T-helper 2 cell treated with Interferon-gamma antibody and Interleukin-4, amounts not matched to agents 5 μg/mL and 100 μg/mL, for 36 hours (primary cell): ENCODE measurements around the gene GPR146.
"Not testable (repeated sequence)": the region's sequence is repeated elsewhere in the genome, so short reads cannot be mapped to it uniquely, and the experiment has no call there.

Experiments used
- DNase-seq: peaks from one replicate; pipeline ENCODE4 v3.0.0; 2021; ENCODE audit warnings: low spot score
- H3K27ac Mint-ChIP-seq: one replicate; pipeline ENCODE4 v1.8.0; 2021; ENCODE audit warnings: mild to moderate bottlenecking, mixed read lengths
- H3K27me3 Mint-ChIP-seq: one replicate; pipeline ENCODE4 v1.8.0; 2021; ENCODE audit warnings: low read depth, mixed read lengths
- H3K36me3 Mint-ChIP-seq: one replicate; pipeline ENCODE4 v1.8.0; 2021; ENCODE audit warnings: low read depth, mixed read lengths
- H3K4me1 Mint-ChIP-seq: one replicate; pipeline ENCODE4 v1.8.0; 2021; ENCODE audit warnings: low read depth, mixed read lengths
- H3K4me3 Mint-ChIP-seq: one replicate; pipeline ENCODE4 v1.8.0; 2022; ENCODE audit warnings: mild to moderate bottlenecking, moderate library complexity, mixed read lengths
- H3K9me3 Mint-ChIP-seq: one replicate; pipeline ENCODE4 v1.8.0; 2021; ENCODE audit warnings: mixed read lengths

The GPR146 gene

DNA sequence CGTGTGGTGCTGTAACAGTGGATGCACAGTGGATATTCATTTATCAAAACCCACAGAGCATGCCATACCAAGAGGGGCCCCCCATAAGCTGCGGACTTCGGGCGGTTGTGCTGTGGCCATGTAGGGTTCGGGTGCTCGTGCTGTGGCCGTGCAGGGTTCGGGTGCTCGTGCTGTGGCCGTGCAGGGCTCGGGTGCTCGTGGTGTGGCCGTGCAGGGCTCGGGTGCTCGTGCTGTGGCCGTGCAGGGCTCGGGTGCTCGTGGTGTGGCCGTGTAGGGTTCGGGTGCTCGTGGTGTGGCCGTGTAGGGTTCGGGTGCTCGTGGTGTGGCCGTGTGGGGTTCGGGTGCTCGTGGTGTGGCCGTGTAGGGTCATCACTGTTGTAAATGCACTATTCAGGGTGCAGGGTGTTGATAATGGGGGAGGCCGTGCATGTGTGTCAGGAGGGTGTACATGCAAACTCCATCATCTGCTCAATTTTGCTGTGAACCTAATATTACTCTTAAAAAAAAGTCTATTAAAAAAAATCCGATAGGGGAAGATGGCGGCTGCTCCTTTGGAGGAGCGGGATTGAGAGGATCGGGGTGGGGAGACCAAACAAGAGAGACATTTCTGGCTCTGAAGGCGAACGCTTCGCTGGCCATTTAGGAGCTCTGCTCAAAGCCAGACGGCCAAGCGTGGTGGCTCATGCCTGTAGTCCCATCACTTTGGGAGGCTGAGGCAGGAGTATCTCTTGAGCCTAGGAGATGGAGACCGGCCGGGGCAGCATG is 8.0 kb upstream of the GPR146 start:
- peaks cover 22% of the 10 kb centered on the region for H3K4me1 Mint-ChIP-seq
- not testable (repeated sequence) for H3K27me3 Mint-ChIP-seq

GRCh38 chr7:1040233-1040632 is 4.1 kb upstream of the GPR146 start:
- H3K9me3 Mint-ChIP-seq, H3K36me3 Mint-ChIP-seq, DNase-seq, H3K27ac Mint-ChIP-seq, H3K4me3 Mint-ChIP-seq, H3K27me3 Mint-ChIP-seq: not testable (repeated sequence)
- H3K4me1 Mint-ChIP-seq, result peaks cover 25% of the 10 kb centered on the region

More for the DNA sequence above, 8.0 kb upstream of the GPR146 start:
- H3K27ac Mint-ChIP-seq, H3K36me3 Mint-ChIP-seq, H3K4me3 Mint-ChIP-seq, DNase-seq, H3K9me3 Mint-ChIP-seq: not testable (repeated sequence)

DNA sequence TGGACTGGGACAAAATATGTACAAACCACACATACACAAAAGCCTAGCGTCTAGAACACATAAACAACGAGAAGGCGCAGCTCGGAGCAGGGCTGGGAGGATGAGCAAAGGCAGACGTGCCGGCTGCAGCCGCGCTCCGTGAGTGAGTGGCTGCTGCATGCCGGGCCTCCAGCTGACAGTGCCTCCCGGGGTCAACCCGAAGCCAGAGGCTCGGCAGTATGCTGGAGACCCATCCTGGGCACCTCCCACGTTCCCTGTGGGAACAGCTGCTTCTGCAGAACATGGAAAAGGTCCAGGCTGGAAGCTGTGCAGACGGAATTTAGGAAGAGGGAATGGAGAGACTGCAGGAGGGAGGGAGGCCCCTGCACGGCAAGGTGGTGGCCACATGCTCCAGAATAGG is 3.6 kb upstream of the GPR146 start:
- H3K27me3 Mint-ChIP-seq, result no peaks in the 10 kb centered on the region
- DNase-seq, result no peak
- H3K27ac Mint-ChIP-seq, result no peak overlapping the region
- peaks cover 30% of the 10 kb centered on the region for H3K4me1 Mint-ChIP-seq
- H3K36me3 Mint-ChIP-seq, result peaks cover 3% of the 10 kb centered on the region
- H3K4me3 Mint-ChIP-seq, result no peak overlapping the region
- H3K9me3 Mint-ChIP-seq, result no peaks in the 10 kb centered on the region

DNA sequence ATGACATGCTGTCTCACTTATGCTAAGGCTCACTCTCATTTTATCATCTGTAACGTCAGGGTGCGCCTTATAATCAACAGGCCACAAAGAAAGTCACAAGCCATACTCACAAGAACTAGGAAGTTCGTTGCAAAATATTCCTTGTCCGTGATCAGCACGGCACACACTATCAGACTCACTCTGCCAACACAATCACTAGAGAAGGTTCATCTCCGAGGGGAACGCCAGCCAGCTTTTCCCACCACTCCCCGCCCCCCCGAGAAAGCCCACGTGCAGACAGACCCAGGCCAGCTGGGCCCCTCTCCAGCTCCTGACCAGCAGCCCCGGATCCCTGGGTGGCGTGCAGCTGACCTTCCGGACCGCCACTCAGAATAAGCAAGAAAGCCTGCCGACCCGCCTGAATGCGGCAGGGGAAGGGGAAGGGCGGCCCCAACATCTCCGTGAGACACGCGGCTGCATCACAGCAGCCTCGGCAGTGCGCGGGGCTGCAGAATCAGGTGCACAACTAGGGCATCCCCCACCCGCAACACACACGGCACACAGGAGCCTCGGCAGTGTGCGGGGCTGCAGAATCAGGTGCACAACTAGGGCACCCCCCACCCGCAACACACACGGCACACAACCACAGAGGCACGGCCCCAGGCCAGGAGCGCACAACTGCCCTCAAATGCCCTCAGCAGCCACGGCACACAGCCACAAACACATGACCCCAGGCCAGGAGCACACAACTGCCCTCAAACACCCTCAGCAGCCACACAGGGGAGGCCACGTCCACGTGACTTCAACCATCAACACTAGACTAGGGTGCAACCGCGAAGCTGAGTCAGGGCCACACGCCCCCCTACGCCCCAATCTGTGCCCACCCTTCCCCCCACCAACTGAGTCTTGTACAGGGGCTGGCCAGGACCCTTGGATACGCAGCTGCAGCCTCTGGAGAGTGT is 2.5 kb upstream of the GPR146 start:
- no peak overlapping the region for H3K27ac Mint-ChIP-seq
- H3K4me3 Mint-ChIP-seq, result no peak overlapping the region
- H3K36me3 Mint-ChIP-seq, result peaks cover 4% of the 10 kb centered on the region
- H3K9me3 Mint-ChIP-seq, result no peaks in the 10 kb centered on the region
- H3K27me3 Mint-ChIP-seq, result no peaks in the 10 kb centered on the region
- H3K4me1 Mint-ChIP-seq, result peaks cover 41% of the 10 kb centered on the region
- DNase-seq, result no peak

- peaks cover 47% of the 10 kb centered on the region for H3K4me1 Mint-ChIP-seq
- no peaks in the 10 kb centered on the region for H3K9me3 Mint-ChIP-seq
- DNase-seq, result no peak
- H3K36me3 Mint-ChIP-seq, result peaks cover 4% of the 10 kb centered on the region
- no peaks in the 10 kb centered on the region for H3K27me3 Mint-ChIP-seq
- no peak overlapping the region for H3K27ac Mint-ChIP-seq
- H3K4me3 Mint-ChIP-seq, result no peak overlapping the region
Observed at GRCh38 chr7:1042492-1042833, 1.9 kb upstream of the GPR146 start.

DNA sequence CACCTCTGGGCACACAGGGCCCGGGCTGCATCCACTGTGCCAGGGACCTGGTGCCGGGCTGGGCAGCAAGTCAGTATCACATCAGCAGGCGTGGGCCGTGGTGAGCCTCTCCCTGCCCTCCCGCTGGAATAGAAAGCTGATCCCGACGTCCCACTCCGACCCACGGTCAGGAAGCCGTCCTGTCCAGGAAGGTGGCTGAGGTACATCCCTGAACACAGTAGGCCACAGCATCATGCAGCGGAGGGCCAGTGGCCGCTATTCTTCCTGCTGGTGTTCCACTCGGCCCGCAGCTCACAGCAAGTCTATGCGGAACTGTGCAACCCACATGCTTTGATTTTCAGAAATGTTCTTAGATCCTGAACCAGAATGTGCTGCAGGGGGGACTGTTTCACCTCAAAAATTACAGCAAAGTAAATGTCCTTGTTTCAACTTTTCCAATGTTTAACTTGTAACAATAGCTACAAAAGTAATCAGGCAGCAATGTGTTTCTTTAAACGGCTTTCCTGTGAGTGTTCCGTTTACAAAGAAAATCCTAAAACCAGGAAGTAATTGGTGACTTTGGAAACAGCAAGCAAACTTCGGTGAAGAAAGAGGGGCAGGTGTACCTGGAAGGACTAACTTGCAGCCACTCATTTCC is 676 bp upstream of the GPR146 start:
- Mint-ChIP-seq H3K4me1 (peaks cover 58% of the 10 kb centered on the region), H3K27ac (peak overlapping the region; percentile 77), H3K9me3 (no peaks in the 10 kb centered on the region), H3K4me3 (peak overlapping the region; percentile 76), H3K36me3 (peaks cover 4% of the 10 kb centered on the region), H3K27me3 (no peaks in the 10 kb centered on the region)
- DNase-seq, result no peak

DNA sequence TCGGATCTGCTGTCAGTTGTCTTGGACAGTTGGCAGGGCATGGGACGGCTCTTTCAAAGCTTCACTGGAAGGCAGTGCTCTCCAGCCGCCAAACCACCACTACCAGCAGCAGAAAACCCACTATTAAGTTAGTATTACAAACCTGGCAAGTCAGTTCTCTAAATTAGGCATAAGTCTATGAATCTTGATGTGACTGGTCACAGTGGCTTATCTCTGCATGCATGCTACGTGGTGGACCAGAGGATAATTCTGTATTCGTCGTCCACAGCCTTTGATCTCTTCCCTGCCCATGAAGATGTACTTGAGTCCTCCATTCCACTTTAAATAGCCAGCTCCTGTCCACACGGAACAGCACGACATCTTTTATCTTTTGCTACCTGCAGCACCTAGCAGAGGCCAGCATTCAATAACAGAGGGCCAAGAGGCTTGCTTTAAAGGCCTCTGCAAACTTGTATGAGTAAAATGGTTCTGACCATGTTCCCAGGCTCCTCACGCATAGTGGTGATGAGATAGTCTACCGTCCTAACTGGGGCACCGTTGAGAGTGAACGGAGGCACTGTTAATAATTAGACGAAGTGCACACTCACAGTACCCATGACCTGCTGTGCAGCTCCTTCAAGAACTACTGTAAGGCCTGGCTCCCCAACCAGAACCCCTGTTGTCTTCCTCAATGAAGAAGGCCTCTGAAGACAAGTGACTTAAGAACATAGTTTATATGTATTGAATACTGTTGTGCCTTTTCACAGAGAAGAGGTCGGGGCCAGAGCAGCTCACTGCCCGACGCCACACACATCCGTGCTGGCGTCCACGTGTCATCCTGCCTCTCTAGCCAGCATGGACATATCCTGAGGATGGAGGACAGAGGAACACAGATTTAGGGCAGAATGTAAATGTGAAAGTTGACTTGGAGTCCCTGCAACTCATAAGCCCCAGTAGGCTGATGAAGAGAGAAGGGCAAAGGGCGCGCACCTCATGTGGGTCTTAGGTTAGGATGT is 1.0 kb downstream of the GPR146 start:
- Mint-ChIP-seq H3K27me3 (no peaks in the 10 kb centered on the region), H3K4me1 (peaks cover 70% of the 10 kb centered on the region)

DNA sequence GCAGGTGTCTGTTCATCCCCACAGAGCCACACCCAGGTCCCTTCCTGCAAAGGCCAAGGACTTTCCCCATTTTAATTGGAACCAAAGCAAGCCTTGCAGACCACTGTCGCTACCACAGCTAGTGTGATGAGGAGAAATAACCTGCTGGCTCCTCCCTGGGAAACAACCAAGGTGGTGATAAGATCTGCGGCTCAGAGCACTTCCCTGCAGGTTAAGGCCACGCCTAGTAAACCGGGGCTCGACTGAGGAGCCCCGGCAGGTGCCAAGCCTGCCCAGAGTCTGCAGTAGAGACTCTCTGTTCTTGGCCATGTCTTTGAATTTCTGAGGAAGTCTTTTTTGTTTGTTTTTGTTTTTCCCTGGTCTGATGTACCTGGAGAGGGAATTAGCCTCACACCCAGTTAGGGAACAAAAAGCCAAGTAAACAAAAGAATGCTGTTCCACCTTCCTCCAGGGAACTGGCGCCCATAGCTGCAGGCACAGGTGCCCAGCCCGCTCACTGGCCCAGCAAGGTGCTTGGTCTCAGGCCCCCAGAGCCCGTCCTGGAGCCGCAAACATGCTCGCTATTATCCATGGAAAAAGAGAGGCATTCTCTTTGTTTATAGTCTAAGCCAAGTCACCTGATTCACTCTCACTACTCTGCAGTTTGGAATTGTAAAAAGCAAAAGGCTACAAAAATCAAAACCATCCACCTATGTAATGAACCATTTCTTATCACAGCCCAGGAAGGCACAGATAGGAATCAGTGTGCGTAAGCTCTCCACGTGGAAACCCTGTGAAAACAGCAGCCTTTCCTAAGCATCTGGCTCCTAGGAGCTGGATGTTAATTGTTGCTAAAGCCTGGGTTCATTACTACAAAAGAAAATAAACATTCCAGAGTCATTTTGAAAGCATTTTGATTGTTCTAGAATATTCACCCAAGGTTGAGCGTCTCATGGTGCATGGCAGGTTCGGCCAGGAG is 2.7 kb downstream of the GPR146 start:
- Mint-ChIP-seq H3K27ac (no peak overlapping the region), H3K4me3 (peak overlapping the region; percentile 93), H3K36me3 (peaks cover 4% of the 10 kb centered on the region), H3K4me1 (peaks cover 65% of the 10 kb centered on the region), H3K27me3 (no peaks in the 10 kb centered on the region), H3K9me3 (no peaks in the 10 kb centered on the region)
- no peak for DNase-seq

More for the DNA sequence above, 1.0 kb downstream of the GPR146 start:
- Mint-ChIP-seq H3K9me3 (no peaks in the 10 kb centered on the region), H3K27ac (peak overlapping the region; percentile 75), H3K36me3 (peaks cover 4% of the 10 kb centered on the region), H3K4me3 (peak overlapping the region; percentile 93)
- no peak for DNase-seq

DNA sequence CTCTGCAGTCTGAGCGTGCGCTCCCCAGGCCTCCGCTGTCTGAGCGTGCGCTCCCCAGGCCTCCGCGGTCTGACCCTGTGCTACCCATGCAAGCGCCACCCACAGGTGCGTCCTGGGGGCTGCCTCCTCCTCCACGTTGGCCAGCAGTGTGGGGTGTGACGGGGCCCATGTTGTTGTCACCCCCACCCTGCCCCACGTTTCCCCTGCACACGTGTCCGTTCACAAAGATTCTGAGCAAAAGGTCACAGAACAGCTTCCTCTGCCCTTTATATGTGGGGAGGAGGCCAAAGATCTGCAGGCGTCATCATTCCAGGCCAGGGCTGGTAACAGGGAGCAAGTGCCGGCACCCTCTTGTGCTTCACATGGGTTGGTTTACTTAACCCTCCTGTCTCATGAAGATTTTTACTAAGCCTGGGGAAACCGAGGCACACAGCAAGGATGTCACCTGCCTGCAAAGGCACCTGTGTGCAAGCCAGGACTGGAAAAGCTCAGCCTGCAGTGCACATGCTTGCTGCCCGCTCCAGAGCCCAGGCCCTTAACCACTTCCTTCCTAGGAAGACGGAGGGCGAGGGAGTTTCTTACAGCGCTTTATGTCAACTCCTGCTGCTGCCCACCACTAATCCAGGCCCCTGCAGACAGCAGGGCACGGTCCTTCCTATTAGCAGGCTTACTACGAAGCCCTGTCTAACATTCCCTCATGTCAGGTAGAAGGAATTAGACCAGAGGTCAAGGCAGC is 4.8 kb downstream of the GPR146 start:
- no peaks in the 10 kb centered on the region for H3K9me3 Mint-ChIP-seq
- H3K4me1 Mint-ChIP-seq, result peaks cover 53% of the 10 kb centered on the region
- no peaks in the 10 kb centered on the region for H3K27me3 Mint-ChIP-seq
- peaks cover 4% of the 10 kb centered on the region for H3K36me3 Mint-ChIP-seq
- H3K4me3 Mint-ChIP-seq, result peak overlapping the region; percentile 61
- DNase-seq, result no peak
- H3K27ac Mint-ChIP-seq, result peak overlapping the region; percentile 31

DNA sequence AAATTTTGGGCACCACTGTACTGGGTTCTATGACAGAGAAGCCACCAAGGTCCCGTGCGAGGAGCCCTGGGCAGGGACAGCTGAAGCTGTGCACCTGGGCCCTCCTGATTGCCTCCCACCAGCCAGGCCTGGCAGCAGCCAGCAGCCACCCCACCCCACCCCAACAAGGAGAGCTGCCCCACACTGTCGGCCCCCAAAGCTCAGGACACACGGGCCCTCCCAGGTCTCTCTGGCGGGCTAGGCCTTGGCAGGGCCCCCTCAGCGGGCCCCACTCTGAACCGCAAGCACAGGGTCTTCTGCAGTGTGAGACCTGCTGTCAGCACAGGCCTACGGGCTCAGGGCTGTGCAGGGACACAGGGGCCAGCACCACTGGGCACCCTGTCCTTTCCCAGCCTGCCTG is 5.5 kb downstream of the GPR146 start:
- DNase-seq, result no peak
- H3K9me3 Mint-ChIP-seq, result no peaks in the 10 kb centered on the region
- peak overlapping the region; percentile 36 for H3K27ac Mint-ChIP-seq
- peaks cover 6% of the 10 kb centered on the region for H3K36me3 Mint-ChIP-seq
- H3K27me3 Mint-ChIP-seq, result no peaks in the 10 kb centered on the region
- peaks cover 53% of the 10 kb centered on the region for H3K4me1 Mint-ChIP-seq
- no peak overlapping the region for H3K4me3 Mint-ChIP-seq

GRCh38 chr7:1050254-1050906 is 6.0 kb downstream of the GPR146 start:
- Mint-ChIP-seq H3K4me1 (peaks cover 50% of the 10 kb centered on the region), H3K27me3 (no peaks in the 10 kb centered on the region), H3K9me3 (no peaks in the 10 kb centered on the region), H3K27ac (peak overlapping the region; percentile 36), H3K4me3 (no peak overlapping the region), H3K36me3 (peaks cover 7% of the 10 kb centered on the region)
- no peak for DNase-seq
